Chondrocyte (in vitro differentiated cells): ENCODE data around the gene ZNF844. TPM values are rescaled to one million over a fixed set of nuclear protein-coding genes. Genes with fewer than 3 reads are reported as not detected.
"Not testable (repeated sequence)": the region's sequence is repeated elsewhere in the genome, so short reads cannot be mapped to it uniquely, and the experiment has no call there.

Experiments
- DNase-seq: peaks from one replicate; pipeline ENCODE4 v3.0.0; 2021; ENCODE audit warnings: mixed read lengths, low spot score
- H3K27ac Mint-ChIP-seq: one replicate; pipeline ENCODE4 v1.8.0; 2021; ENCODE audit warnings: mild to moderate bottlenecking, moderate library complexity, mixed read lengths; ENCODE audit not compliant: unreplicated experiment
- H3K27me3 Mint-ChIP-seq: 2 replicates; pipeline ENCODE4 v1.8.0; 2021; ENCODE audit warnings: low read depth, mixed read lengths
- H3K36me3 Mint-ChIP-seq: 2 replicates; pipeline ENCODE4 v1.8.0; 2021; ENCODE audit warnings: low read depth, mixed read lengths
- H3K4me1 Mint-ChIP-seq: 2 replicates; pipeline ENCODE4 v1.8.0; 2021; ENCODE audit warnings: low read depth, mild to moderate bottlenecking, mixed read lengths
- H3K4me3 Mint-ChIP-seq: one replicate; pipeline ENCODE4 v1.8.0; 2021; ENCODE audit warnings: mild to moderate bottlenecking, moderate library complexity, mixed read lengths; ENCODE audit not compliant: unreplicated experiment
- H3K9me3 Mint-ChIP-seq: 2 replicates; pipeline ENCODE4 v1.8.0; 2021; ENCODE audit warnings: low read depth, mixed read lengths
- total RNA-seq: library from RNA; stranded (reverse); gene quantifications from 3 replicates; pipeline ENCODE4 v1.2.1, GENCODE V29; 2021
- TF ChIP-seq, protein P1 (sequence below): fragments of 200-600 bp; sonication (generic); IDR thresholded peaks from 2 replicates; pipeline ENCODE4 v1.5.0; 2021; ENCODE audit warnings: antibody characterized with exemption, mild to moderate bottlenecking, moderate library complexity

The ZNF844 gene
- total RNA-seq, 1 donor from 2014 or later: 7.1 TPM

GRCh38 chr19:12052091-12052496 lies 12.4 kb upstream of the ZNF844 start:
- peak overlapping the region; percentile 50 for H3K27ac Mint-ChIP-seq

GRCh38 chr19:12052497-12053169 lies 11.9 kb upstream of the ZNF844 start, which contains the start of gene ZNF878:
Gene ZNF878 (minus strand): TSS chr19:12052961. CDS start chr19:12052801, 160 bp downstream.
- Mint-ChIP-seq H3K36me3 (no peaks in the 10 kb centered on the region), H3K4me1 (peaks cover 7% of the 10 kb centered on the region), H3K27me3 (no peaks in the 10 kb centered on the region), H3K27ac (peak within 1 kb of the TSS; percentile 93), H3K9me3 (no peaks in the 10 kb centered on the region), H3K4me3 (peak within 1 kb of the TSS; percentile 82)
- TF ChIP-seq, protein P1, sequence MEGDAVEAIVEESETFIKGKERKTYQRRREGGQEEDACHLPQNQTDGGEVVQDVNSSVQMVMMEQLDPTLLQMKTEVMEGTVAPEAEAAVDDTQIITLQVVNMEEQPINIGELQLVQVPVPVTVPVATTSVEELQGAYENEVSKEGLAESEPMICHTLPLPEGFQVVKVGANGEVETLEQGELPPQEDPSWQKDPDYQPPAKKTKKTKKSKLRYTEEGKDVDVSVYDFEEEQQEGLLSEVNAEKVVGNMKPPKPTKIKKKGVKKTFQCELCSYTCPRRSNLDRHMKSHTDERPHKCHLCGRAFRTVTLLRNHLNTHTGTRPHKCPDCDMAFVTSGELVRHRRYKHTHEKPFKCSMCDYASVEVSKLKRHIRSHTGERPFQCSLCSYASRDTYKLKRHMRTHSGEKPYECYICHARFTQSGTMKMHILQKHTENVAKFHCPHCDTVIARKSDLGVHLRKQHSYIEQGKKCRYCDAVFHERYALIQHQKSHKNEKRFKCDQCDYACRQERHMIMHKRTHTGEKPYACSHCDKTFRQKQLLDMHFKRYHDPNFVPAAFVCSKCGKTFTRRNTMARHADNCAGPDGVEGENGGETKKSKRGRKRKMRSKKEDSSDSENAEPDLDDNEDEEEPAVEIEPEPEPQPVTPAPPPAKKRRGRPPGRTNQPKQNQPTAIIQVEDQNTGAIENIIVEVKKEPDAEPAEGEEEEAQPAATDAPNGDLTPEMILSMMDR: peak; percentile 71
- peak; percentile 95 for DNase-seq

More at GRCh38 chr19:12052091-12052496, 12.4 kb upstream of the ZNF844 start:
- Mint-ChIP-seq H3K36me3 (no peaks in the 10 kb centered on the region), H3K4me3 (peak overlapping the region; percentile 82), H3K9me3 (no peaks in the 10 kb centered on the region), H3K27me3 (no peaks in the 10 kb centered on the region), H3K4me1 (peaks cover 8% of the 10 kb centered on the region)
- no peak for DNase-seq
- TF ChIP-seq, protein P1: no peak

DNA sequence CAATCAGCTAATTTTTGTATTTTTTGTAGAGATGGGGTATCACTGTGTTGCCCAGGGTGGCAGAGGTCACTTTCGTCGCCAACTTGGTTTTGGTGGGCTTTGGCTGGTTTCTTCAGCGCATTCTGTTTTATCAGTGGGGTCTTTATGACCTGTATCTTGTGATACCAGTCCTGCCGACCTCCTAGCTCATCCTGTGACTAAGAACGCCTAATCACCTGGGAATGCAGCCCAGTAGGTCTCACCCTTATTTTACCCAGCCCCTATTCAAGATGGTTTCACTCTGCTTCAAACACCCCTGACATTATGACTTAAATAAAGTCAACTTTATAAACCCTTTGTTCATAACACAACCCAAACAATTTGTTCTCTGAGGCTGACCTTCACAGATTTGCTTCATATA lies 8.7 kb upstream of the ZNF844 start:
- TF ChIP-seq, protein P1: no peak
- H3K4me1 Mint-ChIP-seq: peaks cover 10% of the 10 kb centered on the region
- H3K36me3 Mint-ChIP-seq: no peaks in the 10 kb centered on the region
- no peaks in the 10 kb centered on the region for H3K27me3 Mint-ChIP-seq
- H3K27ac Mint-ChIP-seq: no peak overlapping the region
- H3K4me3 Mint-ChIP-seq: no peak overlapping the region
- DNase-seq: no peak
- no peaks in the 10 kb centered on the region for H3K9me3 Mint-ChIP-seq

DNA sequence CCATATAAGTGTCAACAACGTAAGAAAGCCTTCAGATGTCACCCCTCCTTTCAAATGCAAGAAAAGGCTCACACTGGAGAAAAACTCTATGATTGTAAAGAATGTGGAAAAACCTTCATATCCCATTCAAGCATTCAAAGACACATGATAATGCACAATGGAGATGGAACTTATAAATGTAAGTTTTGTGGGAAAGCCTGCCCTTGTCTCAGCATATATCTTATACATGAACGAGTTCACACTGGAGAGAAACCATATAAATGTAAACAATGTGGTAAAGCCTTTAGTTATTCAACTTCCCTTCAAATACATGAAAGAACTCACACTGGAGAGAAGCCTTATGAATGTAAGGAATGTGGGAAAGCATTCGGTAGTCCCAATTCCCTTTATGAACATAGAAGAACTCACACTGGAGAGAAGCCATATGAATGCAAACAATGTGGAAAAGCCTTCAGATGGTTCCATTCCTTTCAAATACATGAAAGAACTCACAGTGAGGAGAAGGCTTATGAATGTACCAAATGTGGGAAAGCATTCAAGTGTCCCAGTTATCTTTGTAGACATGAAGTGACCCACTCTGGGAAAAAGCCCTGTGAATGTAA lies 11.1 kb downstream of the ZNF844 start:
- Mint-ChIP-seq H3K4me1 (no peaks in the 10 kb centered on the region), H3K36me3 (peaks cover 74% of the 10 kb centered on the region), H3K27me3 (no peaks in the 10 kb centered on the region), H3K4me3 (no peak overlapping the region), H3K27ac (no peak overlapping the region), H3K9me3 (peaks cover 60% of the 10 kb centered on the region)
- no peak for DNase-seq
- TF ChIP-seq, protein P1: no peak

DNA sequence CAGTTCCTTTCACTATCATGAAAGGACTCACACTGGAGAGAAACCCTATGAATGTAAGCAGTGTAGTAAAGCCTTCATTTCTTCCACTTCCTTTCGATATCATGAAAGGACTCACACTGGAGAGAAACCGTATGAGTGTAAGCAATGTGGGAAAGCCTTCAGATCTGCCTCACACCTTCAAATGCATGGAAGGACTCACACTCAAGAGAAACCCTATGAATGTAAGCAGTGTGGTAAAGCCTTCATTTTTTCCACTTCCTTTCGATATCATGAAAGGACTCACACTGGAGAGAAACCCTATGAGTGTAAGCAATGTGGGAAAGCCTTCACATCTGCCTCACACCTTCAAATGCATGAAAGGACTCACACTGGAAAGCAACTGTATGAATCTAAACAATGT lies 11.8 kb downstream of the ZNF844 start:
- DNase-seq, H3K27me3 Mint-ChIP-seq, H3K27ac Mint-ChIP-seq, H3K4me3 Mint-ChIP-seq, H3K4me1 Mint-ChIP-seq: not testable (repeated sequence)
- Mint-ChIP-seq H3K36me3 (peaks cover 73% of the 10 kb centered on the region), H3K9me3 (peaks cover 60% of the 10 kb centered on the region)
